Left hindlimb (tissue), 1 donor: ENCODE results near the gene TCIRG1.
A peak's percentile ranks its signal among the peaks of the same experiment; 100 is the strongest.

Source experiments
- DNase-seq: peaks from one replicate; pipeline ENCODE4 v3.0.0-alpha.2; 2018

TCIRG1 gene

GRCh38 chr11:68007498-68008380, 31.1 kb upstream of the TCIRG1 start:
- DNase-seq: peak; percentile 36

- peak; percentile 51 for DNase-seq
Measured at GRCh38 chr11:68008381-68009337, 30.2 kb upstream of the TCIRG1 start.

- no peak for DNase-seq
Measured at GRCh38 chr11:68009391-68010089, 29.3 kb upstream of the TCIRG1 start.

- peak; percentile 87 for DNase-seq
Measured at GRCh38 chr11:68010090-68011041, 28.5 kb upstream of the TCIRG1 start, which contains the start of gene ALDH3B1. TSS of gene ALDH3B1 (plus strand) at chr11:68010327. CDS start at chr11:68015298, 4,971 bp downstream.

GRCh38 chr11:68011051-68011943, 27.5 kb upstream of the TCIRG1 start:
- no peak for DNase-seq

GRCh38 chr11:68012044-68012842, 26.6 kb upstream of the TCIRG1 start:
- no peak for DNase-seq

GRCh38 chr11:68012843-68013610, 25.8 kb upstream of the TCIRG1 start:
- no peak for DNase-seq

GRCh38 chr11:68013611-68014156, 25.1 kb upstream of the TCIRG1 start:
- DNase-seq: no peak

GRCh38 chr11:68014157-68014946, 24.5 kb upstream of the TCIRG1 start:
- no peak for DNase-seq

- DNase-seq: no peak
Measured at GRCh38 chr11:68014947-68015447, 23.8 kb upstream of the TCIRG1 start.

GRCh38 chr11:68015467-68015866, 23.4 kb upstream of the TCIRG1 start:
- no peak for DNase-seq

GRCh38 chr11:68016161-68016903, 22.5 kb upstream of the TCIRG1 start:
- no peak for DNase-seq

- no peak for DNase-seq
Measured at GRCh38 chr11:68016904-68017817, 21.7 kb upstream of the TCIRG1 start.

GRCh38 chr11:68017980-68018729, 20.7 kb upstream of the TCIRG1 start:
- DNase-seq: no peak

GRCh38 chr11:68018730-68019190, 20.1 kb upstream of the TCIRG1 start:
- DNase-seq: no peak
